HEK293 (cell line): Measurements from ENCODE around the gene ZBTB38.

Source experiments
- EGR2 ChIP-seq: fragments of 450-650 bp; formaldehyde crosslinking; IDR thresholded peaks from 2 replicates; pipeline ENCODE4 v1.5.1; 2016; ENCODE audit warnings: low read depth, missing biosample characterization, missing genetic modification characterization
- GLIS1 ChIP-seq: fragments of 450-650 bp; formaldehyde crosslinking; IDR thresholded peaks from 2 replicates; pipeline ENCODE4 v1.5.1; 2016; ENCODE audit warnings: missing biosample characterization, missing genetic modification characterization
- KLF8 ChIP-seq: fragments of 450-650 bp; formaldehyde crosslinking; IDR thresholded peaks from 2 replicates; pipeline ENCODE4 v1.5.1; 2016; ENCODE audit warnings: missing biosample characterization, missing genetic modification characterization
- KLF9 ChIP-seq: fragments of 450-650 bp; formaldehyde crosslinking; IDR thresholded peaks from 2 replicates; pipeline ENCODE4 v1.5.1; 2016; ENCODE audit warnings: missing biosample characterization, missing genetic modification characterization, low read depth
- PRDM1 ChIP-seq: fragments of 450-650 bp; formaldehyde crosslinking; IDR thresholded peaks from 2 replicates; pipeline ENCODE4; 2016; ENCODE audit warnings: missing biosample characterization, missing genetic modification characterization
- RBAK ChIP-seq: fragments of 450-650 bp; formaldehyde crosslinking; IDR thresholded peaks from 2 replicates; pipeline ENCODE4 v1.5.1; 2016; ENCODE audit warnings: missing biosample characterization, missing genetic modification characterization
- SETDB1 ChIP-seq: IDR thresholded peaks from one replicate; pipeline ENCODE4 v1.6.1; 2017; ENCODE audit warnings: mild to moderate bottlenecking, low read length, moderate library complexity, mixed read lengths; ENCODE audit not compliant: insufficient read length
- SP7 ChIP-seq: fragments of 450-650 bp; formaldehyde crosslinking; IDR thresholded peaks from 2 replicates; pipeline ENCODE4 v1.5.1; 2016; ENCODE audit warnings: missing biosample characterization, missing genetic modification characterization
- TCF7L2 ChIP-seq: IDR thresholded peaks from 2 replicates; pipeline ENCODE4 v1.6.1; 2011; ENCODE audit warnings: low read depth, mild to moderate bottlenecking, inconsistent platforms, low read length, moderate library complexity, borderline replicate concordance
- WT1 ChIP-seq: fragments of 450-650 bp; formaldehyde crosslinking; IDR thresholded peaks from 2 replicates; pipeline ENCODE4 v1.5.1; 2016; ENCODE audit warnings: missing biosample characterization, missing genetic modification characterization
- ZBTB21 ChIP-seq: fragments of 450-650 bp; formaldehyde crosslinking; IDR thresholded peaks from 2 replicates; pipeline ENCODE4 v1.5.1; 2017; ENCODE audit warnings: missing biosample characterization, missing genetic modification characterization
- ZBTB8A ChIP-seq: fragments of 450-650 bp; formaldehyde crosslinking; IDR thresholded peaks from 2 replicates; pipeline ENCODE4 v1.5.1; 2016; ENCODE audit warnings: missing biosample characterization, missing genetic modification characterization
- ZFP41 ChIP-seq: fragments of 450-650 bp; formaldehyde crosslinking; IDR thresholded peaks from 2 replicates; pipeline ENCODE4 v1.5.1; 2016; ENCODE audit warnings: missing biosample characterization, missing genetic modification characterization, borderline replicate concordance
- ZNF140 ChIP-seq: fragments of 450-650 bp; formaldehyde crosslinking; IDR thresholded peaks from 2 replicates; pipeline ENCODE4 v1.5.1; 2016; ENCODE audit warnings: missing biosample characterization, missing genetic modification characterization
- ZNF155 ChIP-seq: fragments of 450-650 bp; formaldehyde crosslinking; IDR thresholded peaks from 2 replicates; pipeline ENCODE4 v1.5.1; 2016; ENCODE audit warnings: missing biosample characterization, missing genetic modification characterization
- ZNF223 ChIP-seq: fragments of 450-650 bp; formaldehyde crosslinking; IDR thresholded peaks from 2 replicates; pipeline ENCODE4 v1.5.1; 2016; ENCODE audit warnings: missing biosample characterization, missing genetic modification characterization
- ZNF239 ChIP-seq: fragments of 450-650 bp; formaldehyde crosslinking; IDR thresholded peaks from 2 replicates; pipeline ENCODE4 v1.5.1; 2016; ENCODE audit warnings: missing biosample characterization, missing genetic modification characterization
- ZNF266 ChIP-seq: fragments of 450-650 bp; formaldehyde crosslinking; IDR thresholded peaks from 2 replicates; pipeline ENCODE4 v1.5.1; 2016; ENCODE audit warnings: missing biosample characterization, missing genetic modification characterization, low read depth
- ZNF274 ChIP-seq, 2 experiments: fragments of 200-500 bp in 1 of 2; fragments of 450-650 bp in 1 of 2; sonication (Bioruptor generic) in 1 of 2; formaldehyde crosslinking in 1 of 2; IDR thresholded peaks; 2 replicates each; pipeline versions ENCODE4 v1.5.1 to v1.6.1; 2014 to 2016; ENCODE audit warnings: borderline replicate concordance in 1 of 2, inconsistent platforms in 1 of 2, low read length in 1 of 2, missing biosample characterization in 1 of 2, missing genetic modification characterization in 1 of 2
- ZNF366 ChIP-seq: fragments of 450-650 bp; formaldehyde crosslinking; conservative IDR thresholded peaks from 2 replicates; pipeline ENCODE4 v1.5.1; 2016; ENCODE audit warnings: missing biosample characterization, missing genetic modification characterization
- ZNF394 ChIP-seq: fragments of 450-650 bp; formaldehyde crosslinking; IDR thresholded peaks from 2 replicates; pipeline ENCODE4 v1.5.1; 2016; ENCODE audit warnings: missing biosample characterization, missing genetic modification characterization, mild to moderate bottlenecking, moderate library complexity, borderline replicate concordance
- ZNF433 ChIP-seq: fragments of 450-650 bp; formaldehyde crosslinking; IDR thresholded peaks from 2 replicates; pipeline ENCODE4 v1.5.1; 2016; ENCODE audit warnings: missing biosample characterization, missing genetic modification characterization, low read depth
- ZNF48 ChIP-seq: fragments of 450-650 bp; formaldehyde crosslinking; IDR thresholded peaks from 2 replicates; pipeline ENCODE4 v1.5.1; 2016; ENCODE audit warnings: missing biosample characterization, missing genetic modification characterization
- ZNF514 ChIP-seq: fragments of 450-650 bp; formaldehyde crosslinking; IDR thresholded peaks from 2 replicates; pipeline ENCODE4 v1.5.1; 2016; ENCODE audit warnings: missing biosample characterization, missing genetic modification characterization
- ZNF530 ChIP-seq: fragments of 450-650 bp; formaldehyde crosslinking; IDR thresholded peaks from 2 replicates; pipeline ENCODE4 v1.5.1; 2016; ENCODE audit warnings: low read depth, missing biosample characterization, missing genetic modification characterization
- ZNF544 ChIP-seq: fragments of 450-650 bp; formaldehyde crosslinking; IDR thresholded peaks from 2 replicates; pipeline ENCODE4 v1.5.0; 2017; ENCODE audit warnings: missing biosample characterization, missing genetic modification characterization
- ZNF555 ChIP-seq: fragments of 450-650 bp; formaldehyde crosslinking; conservative IDR thresholded peaks from 2 replicates; pipeline ENCODE4 v1.5.1; 2017; ENCODE audit warnings: missing biosample characterization, mild to moderate bottlenecking, missing genetic modification characterization, inconsistent platforms
- ZNF629 ChIP-seq: fragments of 450-650 bp; formaldehyde crosslinking; IDR thresholded peaks from 2 replicates; pipeline ENCODE4 v1.5.1; 2017; ENCODE audit warnings: missing biosample characterization, missing genetic modification characterization
- ZNF639 ChIP-seq: fragments of 450-650 bp; formaldehyde crosslinking; IDR thresholded peaks from 2 replicates; pipeline ENCODE4 v1.5.1; 2016; ENCODE audit warnings: missing biosample characterization, missing genetic modification characterization
- ZNF660 ChIP-seq: fragments of 450-650 bp; IDR thresholded peaks from 2 replicates; pipeline ENCODE4 v1.5.1; 2018; ENCODE audit warnings: missing biosample characterization, mild to moderate bottlenecking, missing genetic modification characterization
- TF ChIP-seq, protein P1 (sequence below): fragments of 450-650 bp; formaldehyde crosslinking; IDR thresholded peaks from 2 replicates; pipeline ENCODE4 v1.5.1; 2016; ENCODE audit warnings: missing biosample characterization, missing genetic modification characterization, low read depth
- TF ChIP-seq, protein P2 (sequence below): fragments of 450-650 bp; formaldehyde crosslinking; IDR thresholded peaks from 2 replicates; pipeline ENCODE4 v1.5.1; 2017; ENCODE audit warnings: missing biosample characterization, missing genetic modification characterization
- TF ChIP-seq, protein P3 (sequence below): fragments of 450-650 bp; formaldehyde crosslinking; IDR thresholded peaks from 2 replicates; pipeline ENCODE4 v1.5.1; 2016; ENCODE audit warnings: missing biosample characterization, missing genetic modification characterization
- TF ChIP-seq, protein P4 (sequence below): fragments of 450-650 bp; formaldehyde crosslinking; IDR thresholded peaks from 2 replicates; pipeline ENCODE4 v1.5.0; 2017; ENCODE audit warnings: missing biosample characterization, missing genetic modification characterization, borderline replicate concordance

The ZBTB38 gene

GRCh38 chr3:141384157-141384556 lies 15.9 kb downstream of the ZBTB38 start (continued):
- TF ChIP-seq ZBTB8A (tag by site-specific recombination) = no peak
- TF ChIP-seq ZNF223 (tag by site-specific recombination) = no peak
- TF ChIP-seq ZNF48 = no peak
- TF ChIP-seq ZFP41 (tag by site-specific recombination) = no peak
- TF ChIP-seq ZNF629 = peak; percentile 79
- TF ChIP-seq ZNF555 (tag by site-specific recombination) = no peak
- TF ChIP-seq, protein P1, sequence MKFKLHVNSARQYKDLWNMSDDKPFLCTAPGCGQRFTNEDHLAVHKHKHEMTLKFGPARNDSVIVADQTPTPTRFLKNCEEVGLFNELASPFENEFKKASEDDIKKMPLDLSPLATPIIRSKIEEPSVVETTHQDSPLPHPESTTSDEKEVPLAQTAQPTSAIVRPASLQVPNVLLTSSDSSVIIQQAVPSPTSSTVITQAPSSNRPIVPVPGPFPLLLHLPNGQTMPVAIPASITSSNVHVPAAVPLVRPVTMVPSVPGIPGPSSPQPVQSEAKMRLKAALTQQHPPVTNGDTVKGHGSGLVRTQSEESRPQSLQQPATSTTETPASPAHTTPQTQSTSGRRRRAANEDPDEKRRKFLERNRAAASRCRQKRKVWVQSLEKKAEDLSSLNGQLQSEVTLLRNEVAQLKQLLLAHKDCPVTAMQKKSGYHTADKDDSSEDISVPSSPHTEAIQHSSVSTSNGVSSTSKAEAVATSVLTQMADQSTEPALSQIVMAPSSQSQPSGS = 0 out of 2 replicates have a peak, but pooled peaks have one; percentile 36
- TF ChIP-seq GLIS1 (tag by site-specific recombination) = peak; percentile 92
- TF ChIP-seq, protein P2, sequence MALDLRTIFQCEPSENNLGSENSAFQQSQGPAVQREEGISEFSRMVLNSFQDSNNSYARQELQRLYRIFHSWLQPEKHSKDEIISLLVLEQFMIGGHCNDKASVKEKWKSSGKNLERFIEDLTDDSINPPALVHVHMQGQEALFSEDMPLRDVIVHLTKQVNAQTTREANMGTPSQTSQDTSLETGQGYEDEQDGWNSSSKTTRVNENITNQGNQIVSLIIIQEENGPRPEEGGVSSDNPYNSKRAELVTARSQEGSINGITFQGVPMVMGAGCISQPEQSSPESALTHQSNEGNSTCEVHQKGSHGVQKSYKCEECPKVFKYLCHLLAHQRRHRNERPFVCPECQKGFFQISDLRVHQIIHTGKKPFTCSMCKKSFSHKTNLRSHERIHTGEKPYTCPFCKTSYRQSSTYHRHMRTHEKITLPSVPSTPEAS (tag by site-specific recombination) = no peak
- TF ChIP-seq, protein P3, sequence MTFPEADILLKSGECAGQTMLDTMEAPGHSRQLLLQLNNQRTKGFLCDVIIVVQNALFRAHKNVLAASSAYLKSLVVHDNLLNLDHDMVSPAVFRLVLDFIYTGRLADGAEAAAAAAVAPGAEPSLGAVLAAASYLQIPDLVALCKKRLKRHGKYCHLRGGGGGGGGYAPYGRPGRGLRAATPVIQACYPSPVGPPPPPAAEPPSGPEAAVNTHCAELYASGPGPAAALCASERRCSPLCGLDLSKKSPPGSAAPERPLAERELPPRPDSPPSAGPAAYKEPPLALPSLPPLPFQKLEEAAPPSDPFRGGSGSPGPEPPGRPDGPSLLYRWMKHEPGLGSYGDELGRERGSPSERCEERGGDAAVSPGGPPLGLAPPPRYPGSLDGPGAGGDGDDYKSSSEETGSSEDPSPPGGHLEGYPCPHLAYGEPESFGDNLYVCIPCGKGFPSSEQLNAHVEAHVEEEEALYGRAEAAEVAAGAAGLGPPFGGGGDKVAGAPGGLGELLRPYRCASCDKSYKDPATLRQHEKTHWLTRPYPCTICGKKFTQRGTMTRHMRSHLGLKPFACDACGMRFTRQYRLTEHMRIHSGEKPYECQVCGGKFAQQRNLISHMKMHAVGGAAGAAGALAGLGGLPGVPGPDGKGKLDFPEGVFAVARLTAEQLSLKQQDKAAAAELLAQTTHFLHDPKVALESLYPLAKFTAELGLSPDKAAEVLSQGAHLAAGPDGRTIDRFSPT = no peak
- TF ChIP-seq ZNF544 (tag by site-specific recombination) = no peak
- no peak for TF ChIP-seq ZNF266 (tag by site-specific recombination)
- no peak for TF ChIP-seq ZNF433 (tag by site-specific recombination)
- no peak for TF ChIP-seq EGR2 (tag by site-specific recombination)
- TF ChIP-seq ZNF239 = no peak
- 0 out of 2 replicates have a peak, but pooled peaks have one; percentile 25 for TF ChIP-seq SP7 (tag by site-specific recombination)
- TF ChIP-seq ZNF639 (tag by site-specific recombination) = no peak
- TF ChIP-seq KLF9 (tag by site-specific recombination) = no peak
- TF ChIP-seq ZNF514 (tag by site-specific recombination) = no peak
- TF ChIP-seq ZNF660 (tag by site-specific recombination) = 0 out of 2 replicates have a peak, but pooled peaks have one; percentile 10
- TF ChIP-seq, protein P4, sequence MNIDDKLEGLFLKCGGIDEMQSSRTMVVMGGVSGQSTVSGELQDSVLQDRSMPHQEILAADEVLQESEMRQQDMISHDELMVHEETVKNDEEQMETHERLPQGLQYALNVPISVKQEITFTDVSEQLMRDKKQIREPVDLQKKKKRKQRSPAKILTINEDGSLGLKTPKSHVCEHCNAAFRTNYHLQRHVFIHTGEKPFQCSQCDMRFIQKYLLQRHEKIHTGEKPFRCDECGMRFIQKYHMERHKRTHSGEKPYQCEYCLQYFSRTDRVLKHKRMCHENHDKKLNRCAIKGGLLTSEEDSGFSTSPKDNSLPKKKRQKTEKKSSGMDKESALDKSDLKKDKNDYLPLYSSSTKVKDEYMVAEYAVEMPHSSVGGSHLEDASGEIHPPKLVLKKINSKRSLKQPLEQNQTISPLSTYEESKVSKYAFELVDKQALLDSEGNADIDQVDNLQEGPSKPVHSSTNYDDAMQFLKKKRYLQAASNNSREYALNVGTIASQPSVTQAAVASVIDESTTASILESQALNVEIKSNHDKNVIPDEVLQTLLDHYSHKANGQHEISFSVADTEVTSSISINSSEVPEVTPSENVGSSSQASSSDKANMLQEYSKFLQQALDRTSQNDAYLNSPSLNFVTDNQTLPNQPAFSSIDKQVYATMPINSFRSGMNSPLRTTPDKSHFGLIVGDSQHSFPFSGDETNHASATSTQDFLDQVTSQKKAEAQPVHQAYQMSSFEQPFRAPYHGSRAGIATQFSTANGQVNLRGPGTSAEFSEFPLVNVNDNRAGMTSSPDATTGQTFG (tag by site-specific recombination) = no peak
- TF ChIP-seq KLF8 (tag by site-specific recombination) = no peak
- TF ChIP-seq TCF7L2 = no peak
- no peak for TF ChIP-seq ZBTB21
- TF ChIP-seq ZNF366 (tag by site-specific recombination) = peak; percentile 39
- TF ChIP-seq ZNF394 (tag by site-specific recombination) = 0 out of 2 replicates have a peak, but pooled peaks have one; percentile 15
- no peak for TF ChIP-seq RBAK (tag by site-specific recombination)
- no peak for TF ChIP-seq ZNF274 (IDR thresholded peaks at IDR 0.05; ENCODE audit: low read length)
- no peak for TF ChIP-seq ZNF274 (tag by site-specific recombination; IDR thresholded peaks at IDR 0.05; ENCODE audit: borderline replicate concordance)
- no peak for TF ChIP-seq PRDM1 (tag by site-specific recombination)
- TF ChIP-seq ZNF155 (tag by site-specific recombination) = no peak
- peak; percentile 78 for TF ChIP-seq WT1 (tag by site-specific recombination)
- no peak for TF ChIP-seq ZNF530 (tag by site-specific recombination)
- no peak for TF ChIP-seq ZNF140
- no peak for TF ChIP-seq SETDB1
